Measurements from ENCODE around the gene MCM3AP.

GRCh38 chr21:46326110-46326703, 40.8 kb upstream of the MCM3AP start:
- TF ChIP-seq PPARA (CRISPR knock-in tag; IDR thresholded peaks at IDR 0.05; ENCODE audit: borderline replicate concordance): no peak
- TF ChIP-seq ISL1 (CRISPR knock-in tag; IDR thresholded peaks at IDR 0.05): no peak
- TF ChIP-seq ZNF8 (CRISPR knock-in tag; IDR thresholded peaks at IDR 0.05): no peak
- TF ChIP-seq PATZ1 (CRISPR knock-in tag; IDR thresholded peaks at IDR 0.05; ENCODE audit: borderline replicate concordance): no peak
- TF ChIP-seq TCF4 (CRISPR knock-in tag; IDR thresholded peaks at IDR 0.05; ENCODE audit: borderline replicate concordance): no peak
- TF ChIP-seq ARNTL (CRISPR knock-in tag; IDR thresholded peaks at IDR 0.05; ENCODE audit: borderline replicate concordance, low read depth): no peak
- no peak for TF ChIP-seq BACH2 (CRISPR knock-in tag; IDR thresholded peaks at IDR 0.05; ENCODE audit: borderline replicate concordance)
- TF ChIP-seq ZNF70 (CRISPR knock-in tag; IDR thresholded peaks at IDR 0.05): no peak
- no peak for TF ChIP-seq ZFP3 (CRISPR knock-in tag; IDR thresholded peaks at IDR 0.05)
- no peak for TF ChIP-seq ZNF565 (CRISPR knock-in tag; conservative IDR thresholded peaks at IDR 0.05; ENCODE audit: low read depth)
